GM18511 (cell line): ENCODE data around the gene RIMS1.

Experiments
- ATAC-seq: cut with Tn5 transposase; IDR thresholded peaks from one replicate; pipeline ENCODE4 v1.9.1; 2021; ENCODE audit warnings: mild to moderate bottlenecking, moderate library complexity; ENCODE audit not compliant: unreplicated experiment

RIMS1 gene

GRCh38 chr6:71886184-71887005 is at the start of gene RIMS1:
Gene RIMS1, plus strand, starts transcription at chr6:71886550. Its CDS starts 474 bp downstream, at chr6:71887024.
- peak; percentile 92 for ATAC-seq

- ATAC-seq = no peak
Observed at GRCh38 chr6:71851214-71851613, 35.1 kb upstream of the RIMS1 start.

GRCh38 chr6:71852948-71853347 is 33.4 kb upstream of the RIMS1 start:
- ATAC-seq = no peak

DNA sequence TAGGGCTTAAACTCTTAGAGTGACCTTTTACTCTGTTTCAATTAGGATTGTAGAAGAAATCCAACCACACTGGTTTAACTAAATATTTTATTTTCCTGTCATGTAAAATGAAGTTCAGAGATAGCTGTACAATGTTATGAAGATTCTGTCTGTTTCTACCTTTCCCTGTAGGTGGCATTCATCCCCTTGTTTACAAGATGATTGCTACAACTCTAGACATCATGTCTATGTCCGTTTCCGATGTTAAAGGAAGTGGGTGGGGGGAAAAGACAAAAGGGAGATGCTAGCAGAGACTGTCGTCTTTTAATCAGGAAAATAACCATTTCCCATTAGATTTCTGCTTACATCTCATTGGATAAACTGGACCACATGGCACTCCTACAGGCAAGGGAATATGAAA is 30.9 kb upstream of the RIMS1 start:
- ATAC-seq = no peak

DNA sequence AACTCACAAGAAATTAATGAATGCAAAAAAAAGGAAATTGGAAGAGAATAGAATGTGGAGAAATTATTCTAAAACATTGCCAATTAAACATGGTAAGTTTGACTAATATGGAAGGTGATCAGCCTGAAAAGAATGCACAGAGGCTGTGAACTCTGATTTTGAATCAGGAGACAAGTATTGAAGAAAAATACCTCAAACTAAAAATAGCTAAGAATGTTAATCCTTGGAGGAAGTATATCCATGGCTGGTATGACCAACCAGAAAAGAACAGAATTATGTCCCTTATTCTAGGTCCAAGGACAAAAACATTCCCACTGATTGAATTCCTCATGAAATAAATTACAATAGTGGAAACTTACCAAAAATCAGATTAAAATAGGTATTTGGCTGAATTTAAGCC is 7.3 kb upstream of the RIMS1 start:
- ATAC-seq = no peak

DNA sequence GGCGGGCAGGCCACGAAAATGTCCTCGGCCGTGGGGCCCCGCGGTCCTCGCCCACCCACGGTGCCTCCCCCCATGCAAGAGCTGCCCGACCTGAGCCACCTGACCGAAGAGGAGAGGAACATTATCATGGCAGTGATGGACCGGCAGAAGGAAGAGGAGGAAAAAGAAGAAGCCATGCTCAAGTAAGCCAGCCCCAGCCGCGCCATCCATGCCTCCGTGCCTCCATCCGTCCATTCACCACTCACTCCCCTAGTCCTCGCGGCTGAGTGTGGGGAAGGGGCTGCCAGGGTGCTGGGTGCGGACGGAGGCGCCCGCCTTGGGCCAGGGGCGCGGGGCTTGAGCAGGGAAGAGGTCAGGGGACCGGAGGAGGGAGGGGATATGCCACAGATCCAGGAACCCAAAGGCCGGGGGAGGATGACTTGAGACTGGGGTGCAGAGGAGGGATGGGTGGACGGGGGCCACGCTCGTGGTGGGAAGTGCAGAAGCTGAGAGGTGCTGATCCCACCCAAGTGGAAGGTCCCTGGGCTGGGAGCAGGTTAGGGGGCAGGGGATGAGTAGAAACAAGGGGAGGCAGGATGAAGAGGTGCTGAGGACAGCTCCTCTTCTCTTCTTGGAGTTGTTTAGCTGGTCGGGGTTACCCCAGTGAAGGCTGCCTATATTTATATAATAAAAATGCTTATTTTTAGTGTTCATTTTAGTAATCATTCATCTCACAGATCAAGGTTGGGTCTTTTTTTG is 825 bp downstream of the RIMS1 start:
- peak; percentile 25 for ATAC-seq

GRCh38 chr6:71887744-71888230 is 1.4 kb downstream of the RIMS1 start:
- no peak for ATAC-seq

GRCh38 chr6:71888756-71889340 is 2.5 kb downstream of the RIMS1 start:
- no peak for ATAC-seq

GRCh38 chr6:71889366-71889765 is 3.0 kb downstream of the RIMS1 start:
- ATAC-seq = no peak

DNA sequence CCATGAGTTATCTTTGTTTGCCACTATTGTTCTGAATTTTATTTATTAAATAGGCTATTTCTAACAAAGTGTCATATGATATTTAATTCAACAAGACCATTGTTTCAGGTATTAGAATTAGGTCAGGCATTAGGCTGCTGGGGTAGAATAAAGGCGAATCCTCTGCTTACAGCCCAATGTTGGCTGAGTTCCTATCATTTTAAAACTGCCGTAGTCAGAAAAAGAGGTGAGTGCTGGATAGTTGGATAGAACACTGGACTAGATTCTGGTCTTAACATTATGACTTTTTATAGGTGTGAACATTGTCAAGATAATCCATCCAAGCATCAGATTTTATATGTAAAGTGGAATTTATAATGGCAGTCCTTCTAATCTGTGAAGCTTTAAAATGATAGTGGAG is 6.3 kb downstream of the RIMS1 start:
- ATAC-seq = no peak

DNA sequence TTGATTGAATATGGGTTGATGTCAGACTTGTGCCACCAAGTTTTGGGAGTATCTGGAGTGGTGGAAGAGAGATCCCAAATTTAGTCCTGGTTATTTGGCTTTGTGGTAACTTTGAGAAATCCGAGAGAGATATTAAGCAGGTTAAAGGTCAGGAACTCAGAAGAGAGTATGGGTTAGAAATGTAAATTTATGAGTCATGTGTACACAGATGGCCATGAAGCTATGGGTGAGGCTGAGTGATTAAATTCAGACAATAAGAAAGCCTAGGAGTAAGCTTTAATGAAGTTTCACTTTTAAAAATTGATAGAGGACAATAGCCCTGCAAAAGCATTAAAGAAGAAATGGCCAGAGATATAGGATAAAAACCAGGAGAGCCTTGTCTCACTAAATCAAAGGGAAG is 14.3 kb downstream of the RIMS1 start:
- ATAC-seq = no peak

DNA sequence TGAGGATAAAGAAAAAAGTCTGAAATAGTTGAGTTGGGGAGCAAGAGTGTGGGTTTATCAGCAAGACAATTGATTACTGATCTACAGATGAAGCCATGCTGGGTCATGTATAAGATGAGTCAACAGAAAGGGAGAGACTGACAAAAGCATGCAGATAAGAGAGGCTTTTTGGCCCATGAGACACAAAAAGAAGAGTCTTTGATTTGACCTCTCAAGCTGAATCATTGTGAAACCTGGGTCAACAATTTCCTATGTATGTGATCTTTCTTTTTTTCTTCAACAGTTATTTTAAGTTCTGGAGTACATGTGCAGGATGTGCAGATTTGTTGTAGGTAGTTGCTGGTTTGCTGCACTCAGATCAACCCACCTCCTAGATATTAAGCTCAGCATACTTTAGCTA is 15.9 kb downstream of the RIMS1 start:
- ATAC-seq = peak; percentile 90

- ATAC-seq = no peak
Observed at GRCh38 chr6:71906813-71907212, 20.5 kb downstream of the RIMS1 start.

GRCh38 chr6:71908162-71908765 is 21.9 kb downstream of the RIMS1 start:
- peak; percentile 74 for ATAC-seq

- ATAC-seq = no peak
Observed at GRCh38 chr6:71913444-71914234, 27.3 kb downstream of the RIMS1 start.

GRCh38 chr6:71929047-71929446 is 42.7 kb downstream of the RIMS1 start:
- no peak for ATAC-seq

DNA sequence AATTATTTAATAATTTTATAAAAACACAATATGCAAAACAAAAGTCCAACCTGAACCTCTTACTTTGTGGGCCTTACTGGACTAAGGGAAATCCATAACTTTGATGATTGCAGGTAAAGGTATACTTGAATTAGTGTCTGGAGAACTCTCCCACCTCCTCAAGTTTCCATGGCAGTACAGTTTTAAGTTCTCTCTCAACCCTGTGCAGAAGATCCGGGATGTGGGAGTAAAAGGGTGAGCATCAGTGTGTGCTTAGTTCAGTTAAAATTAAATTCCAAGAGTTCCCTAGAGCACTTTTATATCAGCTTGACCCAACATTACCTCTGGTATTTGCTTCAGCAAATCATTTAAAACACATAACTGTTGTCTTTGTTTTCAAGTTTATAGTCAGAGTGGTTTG is 47.5 kb downstream of the RIMS1 start:
- ATAC-seq = no peak

GRCh38 chr6:71965404-71965803 is 79.1 kb downstream of the RIMS1 start:
- no peak for ATAC-seq

GRCh38 chr6:71967436-71967835 is 81.1 kb downstream of the RIMS1 start:
- ATAC-seq = no peak

GRCh38 chr6:71977884-71978283 is 91.5 kb downstream of the RIMS1 start:
- no peak for ATAC-seq
